Liver (tissue), 9 donors: Measurements from ENCODE around the gene XG. TPM values are rescaled to one million over a fixed set of nuclear protein-coding genes. Genes with fewer than 3 reads are reported as not detected.

Source experiments
- DNase-seq: peaks from one replicate; pipeline ENCODE4 v3.0.0-alpha.2; 2017; ENCODE audit warnings: low spot score
- H3K27ac ChIP-seq, 2 donors: one replicate each; pipeline ENCODE4 v1.7.0; 2013; ENCODE audit warnings: inconsistent platforms in 2 of 2, low read length in 2 of 2, control low read depth in 1 of 2, low read depth in 1 of 2, mild to moderate bottlenecking in 1 of 2
- H3K27me3 ChIP-seq, 4 donors: one replicate each; pipeline versions ENCODE4 v1.6.1 to v1.7.0; 2013; ENCODE audit warnings: low read length in 3 of 4, inconsistent platforms in 1 of 4, mild to moderate bottlenecking in 1 of 4, moderate library complexity in 1 of 4; ENCODE audit not compliant: control insufficient read depth in 4 of 4, insufficient read depth in 4 of 4
- H3K36me3 ChIP-seq, 4 donors: one replicate each; pipeline versions ENCODE4 v1.6.1 to v1.7.0; 2013; ENCODE audit warnings: low read length in 3 of 4, mild to moderate bottlenecking in 3 of 4, low read depth in 1 of 4, moderate library complexity in 1 of 4; ENCODE audit not compliant: control insufficient read depth in 4 of 4, insufficient read depth in 3 of 4
- H3K4me1 ChIP-seq, 4 donors: one replicate each; pipeline versions ENCODE4 v1.6.1 to v1.7.0; 2013; ENCODE audit warnings: low read length in 3 of 4, mild to moderate bottlenecking in 3 of 4, moderate library complexity in 1 of 4; ENCODE audit not compliant: control insufficient read depth in 4 of 4, insufficient read depth in 4 of 4
- H3K4me3 ChIP-seq, 3 donors: one replicate each; pipeline versions ENCODE4 v1.6.1 to v1.7.0; 2013; ENCODE audit warnings: low read length in 3 of 3, control low read depth in 1 of 3, low read depth in 1 of 3, mild to moderate bottlenecking in 1 of 3
- H3K9ac ChIP-seq, 2 donors: one replicate each; pipeline ENCODE4 v1.7.0; 2013; ENCODE audit warnings: low read length in 2 of 2, mild to moderate bottlenecking in 2 of 2, moderate library complexity in 2 of 2, control low read depth in 1 of 2, low read depth in 1 of 2
- H3K9me3 ChIP-seq, 4 donors: one replicate each; pipeline versions ENCODE4 v1.6.1 to v1.7.0; 2013; ENCODE audit warnings: low read length in 3 of 4; ENCODE audit not compliant: control insufficient read depth in 4 of 4
- EGR1 ChIP-seq, 2 donors: IDR thresholded peaks; 2 replicates each; pipeline ENCODE4 v1.6.1; 2016 to 2018; ENCODE audit warnings: antibody characterized with exemption in 2 of 2, low read depth in 2 of 2
- HNF4A ChIP-seq, 2 donors: conservative IDR thresholded peaks; 2 replicates each; pipeline ENCODE4 v1.6.1; 2016; ENCODE audit warnings: antibody characterized with exemption in 2 of 2, mild to moderate bottlenecking in 2 of 2
- JUND ChIP-seq, 2 donors: IDR thresholded peaks; 2 replicates each; pipeline ENCODE4 v1.6.1; 2016; ENCODE audit warnings: antibody characterized with exemption in 2 of 2
- RAD21 ChIP-seq, 2 donors: IDR thresholded peaks; 2 replicates each; pipeline ENCODE4 v1.6.1; 2016; ENCODE audit warnings: antibody characterized with exemption in 2 of 2, mild to moderate bottlenecking in 2 of 2
- RXRA ChIP-seq, 2 donors: IDR thresholded peaks; 2 replicates each; pipeline ENCODE4 v1.6.1; 2017 to 2018; ENCODE audit warnings: antibody characterized with exemption in 2 of 2, mild to moderate bottlenecking in 1 of 2
- SP1 ChIP-seq: IDR thresholded peaks from 2 replicates; pipeline ENCODE4 v1.6.1; 2018; ENCODE audit warnings: antibody characterized with exemption, mild to moderate bottlenecking
- TAF1 ChIP-seq: conservative IDR thresholded peaks from 2 replicates; pipeline ENCODE4 v1.6.1; 2016; ENCODE audit warnings: antibody characterized with exemption, mild to moderate bottlenecking
- WGBS: extraction: QIAGEN DNeasy Blood & Tissue Kit; methylation state at CpG from one replicate; pipeline ENCODE4 v1.1.7; 2013; 5-methylcytosine and 5-hydroxymethylcytosine counted together
- polyA plus RNA-seq, 2 donors: library from polyadenylated mRNA; stranded (reverse) in 1 of 2; unstranded in 1 of 2; fragments of 200-250 nt in 1 of 2; fragments of >200 nt in 1 of 2; fragmentation: Nextera tagmentation in 1 of 2; extraction: Ambion mirVana in 1 of 2; gene quantifications; one replicate each; pipeline versions ENCODE4 v1.2.1 to v1.2.3, GENCODE V29; 2013 to 2015
- total RNA-seq, 2 donors: library from RNA; depleted of rRNA; stranded (reverse); fragments of >200 nt; gene quantifications; one replicate each; pipeline ENCODE4 v1.2.3, GENCODE V29; 2014
- TF ChIP-seq, protein P1 (sequence below): fragments of 150-350 bp; IDR thresholded peaks from 2 replicates; pipeline ENCODE4 v1.5.1; 2017; ENCODE audit warnings: improper control_type of control experiment, low read depth, low read length; ENCODE audit not compliant: missing input control
- TF ChIP-seq, protein P2 (sequence below): IDR thresholded peaks from 2 replicates; pipeline ENCODE4 v1.6.1; 2016; ENCODE audit warnings: antibody characterized with exemption
- TF ChIP-seq, protein P3 (sequence below): IDR thresholded peaks from 2 replicates; pipeline ENCODE4 v1.6.1; 2016; ENCODE audit warnings: antibody characterized with exemption
- donor health status: healthy.
- donor health status: healthy.
- donor health status: healthy.
- donor health status: healthy.
- donor health status: healthy.

Gene XG
- total and polyA plus RNA-seq, 4 donors, result 0.02 to 0.93 (median 0.74) TPM; not detected in 1

DNA sequence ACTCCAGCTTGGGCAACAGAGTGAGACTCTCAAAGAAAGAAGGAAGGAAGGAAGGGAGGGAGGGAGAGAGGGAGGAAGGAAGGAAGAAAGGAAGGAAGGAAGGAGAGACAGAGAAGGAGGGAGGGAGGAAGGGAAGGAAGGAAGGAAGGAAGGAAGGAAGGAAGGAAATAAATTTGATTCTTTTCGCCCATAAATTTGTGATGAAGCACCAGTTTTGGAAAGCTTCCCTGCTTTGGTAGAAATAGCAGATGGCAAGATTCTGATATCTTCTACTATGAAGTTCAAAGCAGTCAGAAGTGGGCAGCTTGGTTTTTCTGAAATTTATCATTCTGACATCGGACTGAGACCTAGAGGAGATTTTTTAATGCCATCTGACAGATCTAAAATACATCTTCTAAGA is 65.2 kb downstream of the XG start (continued):
- TF ChIP-seq TAF1, result no peak

DNA sequence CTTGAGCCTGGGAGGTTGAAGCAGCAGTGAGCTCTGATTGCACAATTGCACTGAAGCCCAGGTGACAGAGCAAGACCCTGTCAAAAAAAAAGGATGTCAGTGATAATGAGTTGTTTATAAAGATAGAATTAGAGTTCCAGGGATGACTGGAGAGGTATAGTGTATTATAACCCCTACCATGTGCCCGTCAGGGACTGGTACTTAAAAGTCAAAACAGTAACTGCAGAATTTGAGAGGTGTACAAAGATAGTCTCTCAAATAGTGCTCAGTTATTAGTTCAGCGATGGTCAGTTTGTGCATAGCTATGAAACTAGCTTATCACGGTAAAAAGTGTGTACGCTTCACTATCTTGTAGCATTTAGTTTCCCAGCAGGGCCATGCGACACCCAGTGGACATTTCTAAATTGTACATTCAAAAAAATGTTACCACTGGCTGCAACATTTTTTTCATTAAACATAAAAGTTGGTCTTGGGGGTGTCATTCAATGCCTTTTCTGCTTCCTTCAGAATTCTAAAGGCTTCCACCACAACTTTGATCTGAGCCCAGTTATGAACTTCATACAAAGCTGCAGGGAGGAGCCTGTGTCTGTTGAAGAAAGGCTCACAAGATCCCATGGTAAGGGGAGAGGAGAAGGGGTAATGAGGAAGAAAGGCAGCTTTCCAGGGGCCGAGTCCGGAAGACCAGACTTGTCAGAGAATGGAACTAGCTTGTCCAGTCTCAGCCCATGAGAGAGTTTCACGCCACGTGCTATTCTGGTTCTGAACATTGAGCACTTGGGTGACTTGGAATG is 67.7 kb downstream of the XG start:
- Histone ChIP-seq H3K27me3 (no peaks in the 10 kb centered on the region), H3K4me3 (no peak overlapping the region), H3K9ac (no peak overlapping the region), H3K4me1 (peaks cover 0 to 17% (median 5%) of the 10 kb centered on the region in 4 donors), H3K9me3 (no peaks in the 10 kb centered on the region), H3K36me3 (peaks cover 0 to 3% (median 0%) of the 10 kb centered on the region in 4 donors), H3K27ac (no peak overlapping the region)
- DNase-seq, result no peak
- WGBS, result 51% methylated on average over 9 of the region's 9 CpGs
- TF ChIP-seq EGR1 (IDR thresholded peaks at IDR 0.05; ENCODE audit: low read depth in 2 of 2), result no peak
- TF ChIP-seq, protein P1, sequence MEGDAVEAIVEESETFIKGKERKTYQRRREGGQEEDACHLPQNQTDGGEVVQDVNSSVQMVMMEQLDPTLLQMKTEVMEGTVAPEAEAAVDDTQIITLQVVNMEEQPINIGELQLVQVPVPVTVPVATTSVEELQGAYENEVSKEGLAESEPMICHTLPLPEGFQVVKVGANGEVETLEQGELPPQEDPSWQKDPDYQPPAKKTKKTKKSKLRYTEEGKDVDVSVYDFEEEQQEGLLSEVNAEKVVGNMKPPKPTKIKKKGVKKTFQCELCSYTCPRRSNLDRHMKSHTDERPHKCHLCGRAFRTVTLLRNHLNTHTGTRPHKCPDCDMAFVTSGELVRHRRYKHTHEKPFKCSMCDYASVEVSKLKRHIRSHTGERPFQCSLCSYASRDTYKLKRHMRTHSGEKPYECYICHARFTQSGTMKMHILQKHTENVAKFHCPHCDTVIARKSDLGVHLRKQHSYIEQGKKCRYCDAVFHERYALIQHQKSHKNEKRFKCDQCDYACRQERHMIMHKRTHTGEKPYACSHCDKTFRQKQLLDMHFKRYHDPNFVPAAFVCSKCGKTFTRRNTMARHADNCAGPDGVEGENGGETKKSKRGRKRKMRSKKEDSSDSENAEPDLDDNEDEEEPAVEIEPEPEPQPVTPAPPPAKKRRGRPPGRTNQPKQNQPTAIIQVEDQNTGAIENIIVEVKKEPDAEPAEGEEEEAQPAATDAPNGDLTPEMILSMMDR, result peak; percentile 42
- no peak for TF ChIP-seq SP1
- peak; percentile 71 to 86 for TF ChIP-seq RAD21 (IDR thresholded peaks at IDR 0.05)

DNA sequence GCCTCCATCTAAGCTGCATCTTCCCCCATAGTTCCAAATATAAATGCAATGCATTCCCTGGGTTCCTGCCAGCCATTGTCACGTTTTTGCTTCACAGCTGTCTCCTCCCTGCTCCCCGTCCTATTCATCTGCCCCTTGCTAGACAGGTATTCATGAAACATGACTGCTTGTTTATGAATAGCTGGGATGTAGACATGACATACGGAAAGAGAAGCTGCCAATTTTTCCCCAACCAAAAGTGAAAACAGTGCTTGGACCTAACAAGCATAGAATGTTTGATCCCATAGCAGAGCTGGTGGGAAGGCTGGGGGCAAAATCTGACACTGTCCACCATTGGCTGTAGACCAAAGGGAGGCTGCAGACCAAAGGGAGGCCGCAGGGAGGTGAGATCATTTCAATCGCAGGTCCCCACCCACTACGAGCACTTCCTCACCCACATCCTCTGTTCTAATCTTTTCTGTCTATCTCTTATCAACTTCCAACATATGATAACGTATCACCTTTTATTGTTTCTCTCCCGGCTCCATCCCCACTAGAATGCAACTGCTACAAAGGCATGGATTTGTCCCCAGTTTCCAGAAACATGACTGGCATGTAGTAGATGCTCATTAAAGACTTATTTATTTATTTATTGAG is 68.4 kb downstream of the XG start:
- no peak for TF ChIP-seq RXRA (IDR thresholded peaks at IDR 0.05)
- no peak for TF ChIP-seq RAD21 (IDR thresholded peaks at IDR 0.05)
- no peak for TF ChIP-seq HNF4A (conservative IDR thresholded peaks at IDR 0.05)
- TF ChIP-seq, protein P1, result no peak
- TF ChIP-seq, protein P2, sequence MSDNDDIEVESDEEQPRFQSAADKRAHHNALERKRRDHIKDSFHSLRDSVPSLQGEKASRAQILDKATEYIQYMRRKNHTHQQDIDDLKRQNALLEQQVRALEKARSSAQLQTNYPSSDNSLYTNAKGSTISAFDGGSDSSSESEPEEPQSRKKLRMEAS, result no peak
- TF ChIP-seq EGR1 (IDR thresholded peaks at IDR 0.05; ENCODE audit: low read depth in 2 of 2), result no peak
- TF ChIP-seq JUND (IDR thresholded peaks at IDR 0.05), result no peak
- TF ChIP-seq, protein P3, sequence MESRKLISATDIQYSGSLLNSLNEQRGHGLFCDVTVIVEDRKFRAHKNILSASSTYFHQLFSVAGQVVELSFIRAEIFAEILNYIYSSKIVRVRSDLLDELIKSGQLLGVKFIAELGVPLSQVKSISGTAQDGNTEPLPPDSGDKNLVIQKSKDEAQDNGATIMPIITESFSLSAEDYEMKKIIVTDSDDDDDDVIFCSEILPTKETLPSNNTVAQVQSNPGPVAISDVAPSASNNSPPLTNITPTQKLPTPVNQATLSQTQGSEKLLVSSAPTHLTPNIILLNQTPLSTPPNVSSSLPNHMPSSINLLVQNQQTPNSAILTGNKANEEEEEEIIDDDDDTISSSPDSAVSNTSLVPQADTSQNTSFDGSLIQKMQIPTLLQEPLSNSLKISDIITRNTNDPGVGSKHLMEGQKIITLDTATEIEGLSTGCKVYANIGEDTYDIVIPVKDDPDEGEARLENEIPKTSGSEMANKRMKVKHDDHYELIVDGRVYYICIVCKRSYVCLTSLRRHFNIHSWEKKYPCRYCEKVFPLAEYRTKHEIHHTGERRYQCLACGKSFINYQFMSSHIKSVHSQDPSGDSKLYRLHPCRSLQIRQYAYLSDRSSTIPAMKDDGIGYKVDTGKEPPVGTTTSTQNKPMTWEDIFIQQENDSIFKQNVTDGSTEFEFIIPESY, result no peak
- Histone ChIP-seq H3K27me3 (no peaks in the 10 kb centered on the region), H3K4me1 (peaks cover 0 to 18% (median 5%) of the 10 kb centered on the region in 4 donors), H3K9me3 (no peaks in the 10 kb centered on the region), H3K9ac (no peak overlapping the region), H3K27ac (no peak overlapping the region), H3K36me3 (peaks cover 0 to 3% (median 0%) of the 10 kb centered on the region in 4 donors), H3K4me3 (no peak overlapping the region)
- 65% methylated on average over 8 of the region's 8 CpGs for WGBS
- DNase-seq, result no peak
